Measurements from ENCODE around the gene GLDC. TPM values are rescaled to one million over a fixed set of nuclear protein-coding genes. Genes with fewer than 3 reads are reported as not detected.

GLDC gene
- total and polyA plus RNA-seq, 4 donors = 26.7 to 102 (median 59.3) TPM

DNA sequence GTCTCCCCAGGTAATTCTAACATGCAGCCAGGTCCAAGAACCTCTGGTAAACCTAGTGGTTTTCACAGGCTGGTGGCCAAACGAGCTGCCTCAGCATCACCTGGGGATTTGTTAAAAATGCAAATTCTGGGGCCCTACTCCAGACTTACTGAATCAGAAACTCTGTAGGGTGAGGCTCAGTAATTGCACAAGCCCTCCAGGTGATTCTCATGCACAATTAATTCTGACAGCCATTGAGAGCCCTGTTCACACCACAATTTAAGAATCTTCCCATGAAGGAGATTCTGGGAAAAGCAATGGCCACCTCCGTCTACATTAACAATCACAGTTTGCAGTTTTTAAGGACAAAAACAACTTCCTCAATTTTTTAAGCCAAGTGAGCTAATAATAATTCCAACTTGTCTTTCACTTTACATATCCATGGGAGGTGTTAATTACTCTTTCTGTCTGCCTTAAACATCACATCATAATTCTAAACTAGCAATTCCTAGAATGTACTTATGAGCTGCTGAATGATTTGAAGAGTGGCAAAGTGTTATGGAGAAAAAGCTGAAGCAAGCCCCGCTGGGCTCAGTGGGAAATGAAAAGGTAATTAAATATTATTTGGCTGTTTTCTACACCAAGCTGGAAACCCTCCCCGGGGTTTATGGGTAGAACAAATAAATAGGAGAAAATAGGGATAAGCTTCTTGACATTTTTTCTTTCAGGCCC, 70.0 kb downstream of the GLDC start:
- Histone ChIP-seq H3K27me3 (ENCODE audit: control insufficient read depth in 4 of 4, insufficient read depth in 4 of 4, low read length in 3 of 4) (no peaks in the 10 kb centered on the region), H3K4me1 (ENCODE audit: control insufficient read depth in 4 of 4, insufficient read depth in 4 of 4, low read length in 3 of 4) (no peaks in the 10 kb centered on the region), H3K36me3 (ENCODE audit: control insufficient read depth in 4 of 4, insufficient read depth in 3 of 4, low read depth in 1 of 4, low read length in 3 of 4) (peaks cover under 1 to 16% (median 6%) of the 10 kb centered on the region in 4 donors), H3K27ac (ENCODE audit: low read depth in 1 of 2, low read length in 2 of 2) (no peak overlapping the region), H3K9ac (ENCODE audit: low read depth in 1 of 2, low read length in 2 of 2) (no peak overlapping the region), H3K4me3 (ENCODE audit: low read depth in 1 of 3, low read length in 3 of 3) (no peak overlapping the region), H3K9me3 (ENCODE audit: control insufficient read depth in 4 of 4, low read length in 3 of 4) (no peaks in the 10 kb centered on the region)
- TF ChIP-seq GABPA (IDR thresholded peaks at IDR 0.05 in 1 of 2, conservative IDR thresholded peaks at IDR 0.05 in 1 of 2) = no peak
- no peak for TF ChIP-seq RAD21 (IDR thresholded peaks at IDR 0.05)
- TF ChIP-seq FOXA1 (IDR thresholded peaks at IDR 0.05) = no peak
- TF ChIP-seq JUND (IDR thresholded peaks at IDR 0.05) = no peak
- TF ChIP-seq NR2F2 (IDR thresholded peaks at IDR 0.05) = no peak
- TF ChIP-seq HNF4A (conservative IDR thresholded peaks at IDR 0.05) = no peak
- TF ChIP-seq, protein P1, sequence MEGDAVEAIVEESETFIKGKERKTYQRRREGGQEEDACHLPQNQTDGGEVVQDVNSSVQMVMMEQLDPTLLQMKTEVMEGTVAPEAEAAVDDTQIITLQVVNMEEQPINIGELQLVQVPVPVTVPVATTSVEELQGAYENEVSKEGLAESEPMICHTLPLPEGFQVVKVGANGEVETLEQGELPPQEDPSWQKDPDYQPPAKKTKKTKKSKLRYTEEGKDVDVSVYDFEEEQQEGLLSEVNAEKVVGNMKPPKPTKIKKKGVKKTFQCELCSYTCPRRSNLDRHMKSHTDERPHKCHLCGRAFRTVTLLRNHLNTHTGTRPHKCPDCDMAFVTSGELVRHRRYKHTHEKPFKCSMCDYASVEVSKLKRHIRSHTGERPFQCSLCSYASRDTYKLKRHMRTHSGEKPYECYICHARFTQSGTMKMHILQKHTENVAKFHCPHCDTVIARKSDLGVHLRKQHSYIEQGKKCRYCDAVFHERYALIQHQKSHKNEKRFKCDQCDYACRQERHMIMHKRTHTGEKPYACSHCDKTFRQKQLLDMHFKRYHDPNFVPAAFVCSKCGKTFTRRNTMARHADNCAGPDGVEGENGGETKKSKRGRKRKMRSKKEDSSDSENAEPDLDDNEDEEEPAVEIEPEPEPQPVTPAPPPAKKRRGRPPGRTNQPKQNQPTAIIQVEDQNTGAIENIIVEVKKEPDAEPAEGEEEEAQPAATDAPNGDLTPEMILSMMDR (IDR thresholded peaks at IDR 0.05; ENCODE audit: low read depth, low read length, missing input control) = no peak
- WGBS = 82% methylated on average over 4 of the region's 4 CpGs
- no peak for DNase-seq (ENCODE audit: low spot score)

DNA sequence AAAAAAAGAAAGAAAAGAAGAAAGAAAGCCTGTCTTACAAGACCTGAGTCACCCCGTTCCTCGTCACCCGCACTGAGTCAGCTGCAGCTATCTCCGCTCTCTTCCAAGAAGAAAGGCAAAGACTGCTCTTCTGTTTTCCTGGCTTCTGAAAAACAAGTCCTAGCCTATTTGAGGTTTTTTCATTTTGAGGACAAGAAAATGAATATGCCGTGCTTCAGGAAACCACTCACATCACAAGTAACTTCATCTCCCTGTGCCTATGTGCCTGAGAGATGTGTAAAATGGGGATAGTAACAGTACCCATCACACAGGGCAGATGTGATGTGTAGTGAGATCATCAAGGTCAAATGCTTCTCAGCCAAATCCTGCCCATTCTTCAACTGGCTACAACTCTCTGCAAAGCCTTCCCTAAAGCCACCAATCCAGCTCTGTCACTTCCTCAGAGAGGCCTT, 78.4 kb downstream of the GLDC start:
- no peak for DNase-seq (ENCODE audit: low spot score)
- no peaks in the 10 kb centered on the region for H3K27me3 ChIP-seq (ENCODE audit: control insufficient read depth in 4 of 4, insufficient read depth in 4 of 4, low read length in 3 of 4)
- 91% methylated on average over 5 of the region's 5 CpGs for WGBS
- H3K36me3 ChIP-seq (ENCODE audit: control insufficient read depth in 4 of 4, insufficient read depth in 3 of 4, low read depth in 1 of 4, low read length in 3 of 4) = peaks cover 3 to 32% (median 30%) of the 10 kb centered on the region in 4 donors
- H3K4me1 ChIP-seq (ENCODE audit: control insufficient read depth in 4 of 4, insufficient read depth in 4 of 4, low read length in 3 of 4) = no peaks in the 10 kb centered on the region
- H3K27ac ChIP-seq (ENCODE audit: low read depth in 1 of 2, low read length in 2 of 2) = no peak overlapping the region
- no peak overlapping the region for H3K4me3 ChIP-seq (ENCODE audit: low read depth in 1 of 3, low read length in 3 of 3)
- TF ChIP-seq HNF4G (IDR thresholded peaks at IDR 0.05) (no peak), HNF4A (conservative IDR thresholded peaks at IDR 0.05) (no peak), JUND (IDR thresholded peaks at IDR 0.05) (no peak)
- TF ChIP-seq, protein P2, sequence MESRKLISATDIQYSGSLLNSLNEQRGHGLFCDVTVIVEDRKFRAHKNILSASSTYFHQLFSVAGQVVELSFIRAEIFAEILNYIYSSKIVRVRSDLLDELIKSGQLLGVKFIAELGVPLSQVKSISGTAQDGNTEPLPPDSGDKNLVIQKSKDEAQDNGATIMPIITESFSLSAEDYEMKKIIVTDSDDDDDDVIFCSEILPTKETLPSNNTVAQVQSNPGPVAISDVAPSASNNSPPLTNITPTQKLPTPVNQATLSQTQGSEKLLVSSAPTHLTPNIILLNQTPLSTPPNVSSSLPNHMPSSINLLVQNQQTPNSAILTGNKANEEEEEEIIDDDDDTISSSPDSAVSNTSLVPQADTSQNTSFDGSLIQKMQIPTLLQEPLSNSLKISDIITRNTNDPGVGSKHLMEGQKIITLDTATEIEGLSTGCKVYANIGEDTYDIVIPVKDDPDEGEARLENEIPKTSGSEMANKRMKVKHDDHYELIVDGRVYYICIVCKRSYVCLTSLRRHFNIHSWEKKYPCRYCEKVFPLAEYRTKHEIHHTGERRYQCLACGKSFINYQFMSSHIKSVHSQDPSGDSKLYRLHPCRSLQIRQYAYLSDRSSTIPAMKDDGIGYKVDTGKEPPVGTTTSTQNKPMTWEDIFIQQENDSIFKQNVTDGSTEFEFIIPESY (IDR thresholded peaks at IDR 0.05) = no peak
- TF ChIP-seq, protein P1 (IDR thresholded peaks at IDR 0.05; ENCODE audit: low read depth, low read length, missing input control) = no peak
- no peaks in the 10 kb centered on the region for H3K9me3 ChIP-seq (ENCODE audit: control insufficient read depth in 4 of 4, low read length in 3 of 4)
- no peak overlapping the region for H3K9ac ChIP-seq (ENCODE audit: low read depth in 1 of 2, low read length in 2 of 2)

Data from liver (tissue), 9 donors.